Liver (tissue), 3 donors: ENCODE data around the gene PAPOLG.

Source experiments
- FOXA2 ChIP-seq: IDR thresholded peaks from 2 replicates; pipeline ENCODE4 v1.6.1; 2016; ENCODE audit warnings: antibody characterized with exemption
- SP1 ChIP-seq: IDR thresholded peaks from 2 replicates; pipeline ENCODE4 v1.6.1; 2018; ENCODE audit warnings: antibody characterized with exemption, mild to moderate bottlenecking
- TAF1 ChIP-seq: conservative IDR thresholded peaks from 2 replicates; pipeline ENCODE4 v1.6.1; 2016; ENCODE audit warnings: antibody characterized with exemption, mild to moderate bottlenecking
- YY1 ChIP-seq: IDR thresholded peaks from 2 replicates; pipeline ENCODE4 v1.6.1; 2016; ENCODE audit warnings: antibody characterized with exemption, mild to moderate bottlenecking
- TF ChIP-seq, protein P1 (sequence below): fragments of 150-350 bp; IDR thresholded peaks from 2 replicates; pipeline ENCODE4 v1.5.1; 2017; ENCODE audit warnings: improper control_type of control experiment, low read depth, low read length; ENCODE audit not compliant: missing input control
- TF ChIP-seq, protein P2 (sequence below): IDR thresholded peaks from 2 replicates; pipeline ENCODE4 v1.6.1; 2016; ENCODE audit warnings: antibody characterized with exemption
- donor health status: healthy.
- donor health status: healthy.

DNA sequence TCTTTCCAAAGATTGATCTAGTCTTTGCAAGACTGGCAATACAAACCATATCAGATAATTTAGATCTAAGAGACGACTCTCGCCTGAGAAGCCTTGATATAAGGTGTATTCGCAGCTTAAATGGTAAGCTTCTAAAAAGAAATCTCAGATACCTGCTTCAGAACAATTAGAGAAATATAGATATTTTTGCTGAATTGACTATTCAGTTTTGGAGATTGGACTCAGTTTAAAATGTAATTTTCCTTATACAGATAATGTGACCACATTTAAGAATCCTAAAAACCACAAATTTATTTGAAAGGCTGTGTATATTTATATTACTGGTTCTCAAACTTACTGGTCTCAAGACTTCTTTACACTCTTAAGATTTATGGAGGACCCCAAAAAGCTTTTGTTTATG lies 15.4 kb downstream of the PAPOLG start:
- TF ChIP-seq, protein P1, sequence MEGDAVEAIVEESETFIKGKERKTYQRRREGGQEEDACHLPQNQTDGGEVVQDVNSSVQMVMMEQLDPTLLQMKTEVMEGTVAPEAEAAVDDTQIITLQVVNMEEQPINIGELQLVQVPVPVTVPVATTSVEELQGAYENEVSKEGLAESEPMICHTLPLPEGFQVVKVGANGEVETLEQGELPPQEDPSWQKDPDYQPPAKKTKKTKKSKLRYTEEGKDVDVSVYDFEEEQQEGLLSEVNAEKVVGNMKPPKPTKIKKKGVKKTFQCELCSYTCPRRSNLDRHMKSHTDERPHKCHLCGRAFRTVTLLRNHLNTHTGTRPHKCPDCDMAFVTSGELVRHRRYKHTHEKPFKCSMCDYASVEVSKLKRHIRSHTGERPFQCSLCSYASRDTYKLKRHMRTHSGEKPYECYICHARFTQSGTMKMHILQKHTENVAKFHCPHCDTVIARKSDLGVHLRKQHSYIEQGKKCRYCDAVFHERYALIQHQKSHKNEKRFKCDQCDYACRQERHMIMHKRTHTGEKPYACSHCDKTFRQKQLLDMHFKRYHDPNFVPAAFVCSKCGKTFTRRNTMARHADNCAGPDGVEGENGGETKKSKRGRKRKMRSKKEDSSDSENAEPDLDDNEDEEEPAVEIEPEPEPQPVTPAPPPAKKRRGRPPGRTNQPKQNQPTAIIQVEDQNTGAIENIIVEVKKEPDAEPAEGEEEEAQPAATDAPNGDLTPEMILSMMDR, result no peak
- TF ChIP-seq TAF1, result no peak
- no peak for TF ChIP-seq FOXA2
- TF ChIP-seq, protein P2, sequence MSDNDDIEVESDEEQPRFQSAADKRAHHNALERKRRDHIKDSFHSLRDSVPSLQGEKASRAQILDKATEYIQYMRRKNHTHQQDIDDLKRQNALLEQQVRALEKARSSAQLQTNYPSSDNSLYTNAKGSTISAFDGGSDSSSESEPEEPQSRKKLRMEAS, result no peak
- no peak for TF ChIP-seq YY1
- no peak for TF ChIP-seq SP1
